HepG2 (cell line): ENCODE results near the gene CKAP2.

Experiments used
- CTCF ChIP-seq: sonication (generic); formaldehyde crosslinking; IDR thresholded peaks from 2 replicates; pipeline ENCODE4 v1.5.0; 2020; ENCODE audit warnings: mild to moderate bottlenecking, missing genetic modification reagents, moderate library complexity
- GABPB1 ChIP-seq: IDR thresholded peaks from 2 replicates; pipeline ENCODE4 v1.6.1; 2016; ENCODE audit warnings: mild to moderate bottlenecking, missing genetic modification reagents, moderate library complexity, missing compliant biosample characterization
- GTF2F1 ChIP-seq: fragments of 150-350 bp; IDR thresholded peaks from 2 replicates; pipeline ENCODE4 v1.6.1; 2014; ENCODE audit warnings: low read length
- HOXA7 ChIP-seq: sonication (generic); formaldehyde crosslinking; IDR thresholded peaks from 2 replicates; pipeline ENCODE4 v1.8.1; 2022; ENCODE audit warnings: mild to moderate bottlenecking, missing genetic modification reagents, moderate library complexity
- JUN ChIP-seq: sonication (generic); formaldehyde crosslinking; IDR thresholded peaks from 2 replicates; pipeline ENCODE4 v1.4.0; 2020; ENCODE audit warnings: mild to moderate bottlenecking, missing genetic modification reagents
- KLF13 ChIP-seq: sonication (generic); formaldehyde crosslinking; IDR thresholded peaks from 2 replicates; pipeline ENCODE4 v1.4.0; 2020; ENCODE audit warnings: mild to moderate bottlenecking, missing genetic modification reagents
- MBD4 ChIP-seq: IDR thresholded peaks from 2 replicates; pipeline ENCODE4 v1.6.1; 2012; ENCODE audit warnings: low read length, inconsistent platforms, borderline replicate concordance
- NFRKB ChIP-seq: fragments of 450-650 bp; IDR thresholded peaks from 2 replicates; pipeline ENCODE4 v1.6.1; 2017
- POLR2A ChIP-seq, 2 experiments: IDR thresholded peaks; 2 replicates each; pipeline ENCODE4 v1.6.1; 2011; ENCODE audit warnings: low read depth in 2 of 2, low read length in 2 of 2, mild to moderate bottlenecking in 1 of 2, moderate library complexity in 1 of 2; ENCODE audit not compliant: insufficient read depth in 1 of 2
- PRPF4 ChIP-seq: fragments of 200-400 bp; formaldehyde crosslinking; IDR thresholded peaks from 2 replicates; pipeline ENCODE4 v1.6.1; 2016; ENCODE audit warnings: low read length, low read depth; ENCODE audit not compliant: poor library complexity, severe bottlenecking
- ZFP36 ChIP-seq: fragments of 150-350 bp; IDR thresholded peaks from 2 replicates; pipeline ENCODE4 v1.6.1; 2018; ENCODE audit warnings: borderline replicate concordance, low read length, low read depth; ENCODE audit not compliant: partially characterized antibody
- TF ChIP-seq, protein P1 (sequence below): fragments of 450-650 bp; IDR thresholded peaks from 2 replicates; pipeline ENCODE4 v1.6.1; 2016

DNA sequence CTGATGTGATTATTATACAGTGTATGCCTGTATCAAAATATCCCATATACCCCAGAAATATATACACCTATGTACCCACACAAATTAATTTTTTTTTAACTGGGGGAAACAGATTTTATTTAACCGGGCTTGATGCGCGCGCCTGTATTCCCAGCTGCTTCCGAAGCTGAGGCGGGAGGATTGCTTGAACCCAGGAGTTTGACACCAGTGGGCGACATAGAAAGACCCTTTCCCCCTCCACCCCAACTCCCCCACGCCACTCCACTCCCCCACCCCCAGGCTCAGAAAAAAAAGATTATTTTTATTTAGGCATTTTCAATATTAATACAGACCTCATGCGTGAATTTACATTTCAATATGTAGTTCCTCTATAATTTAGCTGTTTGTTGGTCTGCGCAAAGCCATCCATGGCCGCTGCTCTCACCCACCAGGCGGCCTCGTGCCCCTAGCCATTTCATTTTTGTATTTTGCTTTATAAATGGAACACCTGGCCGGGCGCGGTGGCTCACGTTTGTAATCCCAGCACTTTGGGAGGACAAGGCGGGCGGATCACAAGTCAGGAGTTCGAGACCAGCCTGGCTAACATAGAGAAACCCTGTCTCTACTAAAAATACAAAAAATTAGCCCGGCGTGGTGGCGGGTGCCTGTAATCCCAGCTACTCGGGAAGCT is 4.0 kb upstream of the CKAP2 start:
- no peak for TF ChIP-seq POLR2A (IDR thresholded peaks at IDR 0.05; ENCODE audit: insufficient read depth in 1 of 2, low read depth in 2 of 2, low read length in 2 of 2)
- no peak for TF ChIP-seq MBD4
- TF ChIP-seq CTCF, result no peak
- TF ChIP-seq JUN, result no peak
- no peak for TF ChIP-seq GTF2F1
- no peak for TF ChIP-seq ZFP36
- TF ChIP-seq HOXA7, result no peak
- TF ChIP-seq PRPF4, result no peak
- TF ChIP-seq NFRKB, result no peak
- no peak for TF ChIP-seq KLF13 (CRISPR knock-in tag)
- TF ChIP-seq, protein P1, sequence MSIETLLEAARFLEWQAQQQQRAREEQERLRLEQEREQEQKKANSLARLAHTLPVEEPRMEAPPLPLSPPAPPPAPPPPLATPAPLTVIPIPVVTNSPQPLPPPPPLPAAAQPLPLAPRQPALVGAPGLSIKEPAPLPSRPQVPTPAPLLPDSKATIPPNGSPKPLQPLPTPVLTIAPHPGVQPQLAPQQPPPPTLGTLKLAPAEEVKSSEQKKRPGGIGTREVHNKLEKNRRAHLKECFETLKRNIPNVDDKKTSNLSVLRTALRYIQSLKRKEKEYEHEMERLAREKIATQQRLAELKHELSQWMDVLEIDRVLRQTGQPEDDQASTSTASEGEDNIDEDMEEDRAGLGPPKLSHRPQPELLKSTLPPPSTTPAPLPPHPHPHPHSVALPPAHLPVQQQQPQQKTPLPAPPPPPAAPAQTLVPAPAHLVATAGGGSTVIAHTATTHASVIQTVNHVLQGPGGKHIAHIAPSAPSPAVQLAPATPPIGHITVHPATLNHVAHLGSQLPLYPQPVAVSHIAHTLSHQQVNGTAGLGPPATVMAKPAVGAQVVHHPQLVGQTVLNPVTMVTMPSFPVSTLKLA, result no peak
- no peak for TF ChIP-seq GABPB1 (CRISPR knock-in tag)
